NCI-H2029 treated with DMSO at 0.1 percent for 48 hours (cell line): Measurements from ENCODE around the gene ARHGAP45.
"Not testable (repeated sequence)": the region's sequence is repeated elsewhere in the genome, so short reads cannot be mapped to it uniquely, and the experiment has no call there.

Source experiments
- DNase-seq: peaks from one replicate; lab custom pipeline; 2025; lab: John Stamatoyannopoulos, UW

ARHGAP45 gene

GRCh38 chr19:1066748-1067340 lies at the start of gene ARHGAP45:
ARHGAP45 (plus strand) TSS chr19:1067167; CDS start chr19:1067406, 239 bp downstream.
- DNase-seq: no peak

GRCh38 chr19:1017906-1018305 lies 49.1 kb upstream of the ARHGAP45 start:
- DNase-seq: no peak

- DNase-seq: no peak
Observed at GRCh38 chr19:1018393-1018792, 48.6 kb upstream of the ARHGAP45 start.

GRCh38 chr19:1018932-1019615 lies 47.9 kb upstream of the ARHGAP45 start:
- no peak for DNase-seq

- DNase-seq: no peak
Observed at GRCh38 chr19:1019616-1019961, 47.4 kb upstream of the ARHGAP45 start.

GRCh38 chr19:1019980-1020867 lies 46.7 kb upstream of the ARHGAP45 start:
- no peak for DNase-seq

GRCh38 chr19:1020868-1021425 lies 46.0 kb upstream of the ARHGAP45 start, which contains the start of gene TMEM259:
TMEM259 (minus strand) TSS chr19:1021123; CDS start chr19:1020996, 127 bp downstream.
- DNase-seq: peak; percentile 98

- DNase-seq: not testable (repeated sequence)
Observed at GRCh38 chr19:1023883-1024188, 43.1 kb upstream of the ARHGAP45 start.

GRCh38 chr19:1025080-1025479 lies 41.9 kb upstream of the ARHGAP45 start:
- not testable (repeated sequence) for DNase-seq

GRCh38 chr19:1025960-1026782 lies 40.8 kb upstream of the ARHGAP45 start, which contains the start of gene CNN2:
CNN2 (plus strand) TSS chr19:1026608; CDS start chr19:1026662, 54 bp downstream.
- DNase-seq: no peak

- DNase-seq: no peak
Observed at GRCh38 chr19:1026783-1027649, 40.0 kb upstream of the ARHGAP45 start.

- no peak for DNase-seq
Observed at GRCh38 chr19:1027650-1028061, 39.3 kb upstream of the ARHGAP45 start.

GRCh38 chr19:1028062-1028926 lies 38.7 kb upstream of the ARHGAP45 start:
- DNase-seq: no peak

GRCh38 chr19:1032264-1032867 lies 34.6 kb upstream of the ARHGAP45 start:
- no peak for DNase-seq

GRCh38 chr19:1035998-1036621 lies 30.9 kb upstream of the ARHGAP45 start:
- DNase-seq: no peak

- DNase-seq: no peak
Observed at GRCh38 chr19:1037621-1038064, 29.3 kb upstream of the ARHGAP45 start.

- DNase-seq: no peak
Observed at GRCh38 chr19:1038978-1039645, 27.9 kb upstream of the ARHGAP45 start.
